ENCODE results near the gene TTC21A.

DNA sequence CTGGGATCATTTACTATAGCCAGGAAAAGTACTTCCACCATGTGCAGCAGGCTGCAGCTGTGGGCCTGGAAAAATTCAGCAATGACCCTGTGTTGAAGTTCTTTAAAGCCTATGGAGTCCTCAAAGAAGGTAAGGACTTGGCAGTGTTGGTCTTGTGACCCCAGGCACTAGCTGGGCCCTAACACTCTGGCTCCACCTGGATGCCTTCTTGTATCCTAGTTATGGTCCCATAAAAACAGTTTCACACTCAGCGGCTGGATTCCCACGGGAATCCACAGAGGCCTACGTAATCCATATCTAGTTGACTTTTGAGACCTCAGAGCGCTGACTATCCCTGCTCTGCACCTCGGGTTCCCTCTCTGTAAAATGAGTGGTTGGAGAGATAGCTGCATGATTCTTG, 1.6 kb downstream of the TTC21A start:
- no peak for TF ChIP-seq POLR2A (IDR thresholded peaks at IDR 0.05)
- TF ChIP-seq, protein P1, sequence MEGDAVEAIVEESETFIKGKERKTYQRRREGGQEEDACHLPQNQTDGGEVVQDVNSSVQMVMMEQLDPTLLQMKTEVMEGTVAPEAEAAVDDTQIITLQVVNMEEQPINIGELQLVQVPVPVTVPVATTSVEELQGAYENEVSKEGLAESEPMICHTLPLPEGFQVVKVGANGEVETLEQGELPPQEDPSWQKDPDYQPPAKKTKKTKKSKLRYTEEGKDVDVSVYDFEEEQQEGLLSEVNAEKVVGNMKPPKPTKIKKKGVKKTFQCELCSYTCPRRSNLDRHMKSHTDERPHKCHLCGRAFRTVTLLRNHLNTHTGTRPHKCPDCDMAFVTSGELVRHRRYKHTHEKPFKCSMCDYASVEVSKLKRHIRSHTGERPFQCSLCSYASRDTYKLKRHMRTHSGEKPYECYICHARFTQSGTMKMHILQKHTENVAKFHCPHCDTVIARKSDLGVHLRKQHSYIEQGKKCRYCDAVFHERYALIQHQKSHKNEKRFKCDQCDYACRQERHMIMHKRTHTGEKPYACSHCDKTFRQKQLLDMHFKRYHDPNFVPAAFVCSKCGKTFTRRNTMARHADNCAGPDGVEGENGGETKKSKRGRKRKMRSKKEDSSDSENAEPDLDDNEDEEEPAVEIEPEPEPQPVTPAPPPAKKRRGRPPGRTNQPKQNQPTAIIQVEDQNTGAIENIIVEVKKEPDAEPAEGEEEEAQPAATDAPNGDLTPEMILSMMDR (IDR thresholded peaks at IDR 0.05), result no peak
